GM10248 (cell line): ENCODE measurements around the gene IRF3.
A peak's percentile ranks its signal among the peaks of the same experiment; 100 is the strongest.

Experiments
- CTCF ChIA-PET: fragments of 300-600 bp; sonication (Branson Sonifier 250); formaldehyde crosslinking; extraction: SDS; loops from one replicate; lab custom pipeline; 2021; ENCODE audit warnings: antibody characterized with exemption; lab: Yijun Ruan, JAX
- POLR2A ChIA-PET: fragments of 350-650 bp; sonication (Branson Sonifier 250); formaldehyde crosslinking; extraction: SDS; loops from one replicate; lab custom pipeline; 2020; ENCODE audit warnings: antibody characterized with exemption; lab: Yijun Ruan, JAX
- DNase-seq: peaks from one replicate; pipeline ENCODE4 v3.0.0; 2012; ENCODE audit errors: extremely low spot score
- CTCF ChIP-seq: IDR thresholded peaks from 2 replicates; pipeline ENCODE4 v1.5.1; 2012; ENCODE audit warnings: mild to moderate bottlenecking, low read depth; ENCODE audit errors: extremely low read depth, missing control alignments, control extremely low read depth

Gene IRF3

GRCh38 chr19:49676136-49676783 lies 10.6 kb upstream of the IRF3 start:
- CTCF ChIA-PET, result interaction anchor here (1.0 to 12.4 kb wide), 13 partner anchors 8 to 203 kb away, joined by 3 to 83 read pairs (median 5); partner anchors contain the start of genes FLT3LG, FUZ, RRAS and SCAF1
- peak; percentile 79 for DNase-seq
- POLR2A ChIA-PET, result interaction anchor here (0.8 to 2.6 kb wide), 12 partner anchors 8 to 187 kb away, joined by 3 to 29 read pairs (median 4); partner anchors contain the start of genes BCL2L12, IRF3, RRAS and SCAF1

GRCh38 chr19:49672131-49672919 lies 6.7 kb upstream of the IRF3 start:
- peak; percentile 98 for TF ChIP-seq CTCF
- peak; percentile 84 for DNase-seq
- POLR2A ChIA-PET, result interaction anchor here (1.0 to 1.1 kb wide), 2 partner anchors 30 to 168 kb away, joined by 3 to 17 read pairs; partner anchors contain the start of gene SCAF1
- CTCF ChIA-PET, result interaction anchor here (0.8 to 12.4 kb wide), 15 partner anchors 8 to 213 kb away, joined by 3 to 83 read pairs (median 5); partner anchors contain the start of genes NOSIP, RRAS and SCAF1

More at GRCh38 chr19:49676136-49676783, 10.6 kb upstream of the IRF3 start:
- TF ChIP-seq CTCF, result no peak

- POLR2A ChIA-PET, result no interaction called here
- CTCF ChIA-PET, result interaction anchor here (5.1 to 12.4 kb wide), 2 partner anchors 13 to 164 kb away, joined by 30 to 83 read pairs; no protein-coding TSS in a partner anchor
- TF ChIP-seq CTCF, result no peak
- no peak for DNase-seq
These were observed 3.9 kb upstream of the IRF3 start for GRCh38 chr19:49669516-49669915.

DNA sequence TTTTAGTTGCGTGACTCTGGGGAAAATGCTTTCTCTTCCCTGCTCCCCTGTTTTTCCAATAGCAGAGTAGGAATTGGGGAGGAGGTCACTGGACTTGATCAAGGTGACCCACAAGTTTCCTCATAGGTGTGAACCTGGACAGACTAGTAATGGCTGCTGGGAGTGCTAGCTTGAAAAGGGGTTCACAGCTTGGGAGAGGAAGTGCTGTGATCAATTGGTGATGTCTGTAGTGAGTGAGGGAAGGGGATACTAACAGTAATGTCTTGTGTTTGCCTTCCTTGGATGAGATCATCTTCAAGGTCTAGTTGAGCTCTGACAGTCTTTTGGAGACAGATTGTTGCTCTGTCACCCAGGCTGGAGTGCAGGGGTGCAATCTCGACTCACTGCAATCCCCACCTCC lies 1.8 kb upstream of the IRF3 start:
- no peak for DNase-seq
- ChIA-PET CTCF (interaction anchor here (1.4 to 1.5 kb wide), 2 partner anchors 9 to 97 kb away, joined by 4 to 5 read pairs; no protein-coding TSS in a partner anchor), POLR2A (interaction anchor here (0.7 to 1.3 kb wide), 2 partner anchors 9 to 27 kb away, joined by 3 to 13 read pairs; partner anchors contain the start of gene RRAS)
- TF ChIP-seq CTCF, result no peak

GRCh38 chr19:49666120-49666444 lies 425 bp upstream of the IRF3 start:
- POLR2A ChIA-PET, result interaction anchor here (1.0 to 2.2 kb wide), 3 partner anchors 10 to 26 kb away, joined by 3 to 7 read pairs (median 5); partner anchors contain the start of gene SCAF1
- TF ChIP-seq CTCF, result no peak
- no peak for DNase-seq
- CTCF ChIA-PET, result interaction anchor here (0.7 to 1.4 kb wide), 2 partner anchors 9 to 26 kb away, joined by 3 to 5 read pairs; no protein-coding TSS in a partner anchor

DNA sequence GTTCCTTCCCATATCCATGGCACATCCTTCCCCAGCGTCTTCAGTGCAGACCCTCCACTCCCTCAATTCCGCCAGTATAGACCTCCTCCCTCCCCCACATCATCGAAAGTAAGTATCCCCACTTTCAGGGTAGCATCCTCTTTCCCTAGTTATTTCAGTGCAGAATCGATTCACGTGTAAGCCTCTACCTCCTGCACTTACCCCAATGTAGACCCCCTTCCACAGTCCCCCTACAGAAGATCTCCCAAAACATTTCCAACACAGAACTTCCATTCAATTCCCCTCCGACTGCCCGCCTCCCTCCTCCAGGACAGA lies 664 bp downstream of the IRF3 start:
- POLR2A ChIA-PET, result interaction anchor here (0.5 to 2.2 kb wide), 5 partner anchors 12 to 171 kb away, joined by 3 to 9 read pairs (median 6); partner anchors contain the start of gene SCAF1

More for the DNA sequence above, 664 bp downstream of the IRF3 start:
- DNase-seq, result no peak
- CTCF ChIA-PET, result interaction anchor here (1.1 to 2.3 kb wide), 5 partner anchors 8 to 23 kb away, joined by 3 to 11 read pairs (median 6); partner anchors contain the start of gene SCAF1
- no peak for TF ChIP-seq CTCF
